Sigmoid colon (tissue), 7 donors: Measurements from ENCODE around the gene PPM1K. TPM values are rescaled to one million over a fixed set of nuclear protein-coding genes. Genes with fewer than 3 reads are reported as not detected.

Experiments used
- DNase-seq: peaks from one replicate; pipeline ENCODE4 v3.0.0-alpha.2; 2019
- H3K27ac ChIP-seq, 4 donors: fragments of 200-600 bp; sonication (generic); one replicate each; pipeline ENCODE4 v1.5.1; 2016 to 2019; ENCODE audit warnings: mild to moderate bottlenecking in 1 of 4
- H3K27me3 ChIP-seq, 3 donors: fragments of 200-600 bp; sonication (generic); one replicate each; pipeline ENCODE4 v1.5.1; 2019; ENCODE audit warnings: mild to moderate bottlenecking in 1 of 3
- H3K36me3 ChIP-seq, 4 donors: fragments of 200-600 bp; sonication (generic); one replicate each; pipeline ENCODE4 v1.5.1; 2016 to 2019
- H3K4me1 ChIP-seq, 4 donors: fragments of 200-600 bp; sonication (generic); one replicate each; pipeline ENCODE4 v1.5.1; 2017 to 2019
- H3K4me3 ChIP-seq, 4 donors: fragments of 200-600 bp; sonication (generic); one replicate each; pipeline ENCODE4 v1.5.1; 2017 to 2019; ENCODE audit warnings: mild to moderate bottlenecking in 2 of 4, moderate library complexity in 1 of 4
- H3K9me3 ChIP-seq, 4 donors: fragments of 200-600 bp in 3 of 4; sonication (generic) in 3 of 4; one replicate each; pipeline versions ENCODE4 v1.5.1 to v1.6.1; 2013 to 2019
- EP300 ChIP-seq, 4 donors: sonication (generic); formaldehyde crosslinking; IDR thresholded peaks; one replicate each; pipeline ENCODE4 v1.6.1; 2017; ENCODE audit warnings: antibody characterized with exemption in 4 of 4
- POLR2A ChIP-seq, 2 donors: fragments of 450-650 bp; IDR thresholded peaks; one replicate each; pipeline ENCODE4 v1.6.1; 2016; ENCODE audit warnings: antibody characterized with exemption in 2 of 2, mild to moderate bottlenecking in 2 of 2, moderate library complexity in 2 of 2
- POLR2AphosphoS5 ChIP-seq, 4 donors: sonication (generic); formaldehyde crosslinking; IDR thresholded peaks; one replicate each; pipeline ENCODE4 v1.6.1; 2017; ENCODE audit warnings: antibody characterized with exemption in 4 of 4
- WGBS, 2 donors: extraction: QIAGEN DNeasy Blood & Tissue Kit; methylation state at CpG; one replicate each; pipeline ENCODE4 v1.1.7; 2013; 5-methylcytosine and 5-hydroxymethylcytosine counted together
- intact Hi-C: fragments of 100-400 bp; cut with DNase I; formaldehyde crosslinking; loops from one replicate; pipeline ENCODE4 v1.15.1; 2023
- polyA plus RNA-seq, 3 donors: library from polyadenylated mRNA; stranded (reverse); fragments of 200-250 nt; gene quantifications; one replicate each; pipeline ENCODE4 v1.2.3, GENCODE V29; 2013
- total RNA-seq, 4 donors: library from RNA; depleted of rRNA; stranded (reverse); fragments of >200 nt; gene quantifications; one replicate each; pipeline ENCODE4 v1.1.0, GENCODE V29; 2016
- TF ChIP-seq, protein P1 (sequence below), 4 experiments: fragments of 450-650 bp in 3 of 4; fragments of 200-600 bp in 1 of 4; IDR thresholded peaks; one replicate each; pipeline ENCODE4 v1.5.1; 2016 to 2019; ENCODE audit warnings: antibody characterized with exemption in 4 of 4, mild to moderate bottlenecking in 3 of 4, moderate library complexity in 2 of 4
- donor health status: healthy with polysubstance abuse.
- donor health status: Bipolar disorder and iron deficiency.
- donor health status: healthy.

The PPM1K gene
- total and polyA plus RNA-seq, 7 donors, result 1.6 to 16.8 (median 14.7) TPM

DNA sequence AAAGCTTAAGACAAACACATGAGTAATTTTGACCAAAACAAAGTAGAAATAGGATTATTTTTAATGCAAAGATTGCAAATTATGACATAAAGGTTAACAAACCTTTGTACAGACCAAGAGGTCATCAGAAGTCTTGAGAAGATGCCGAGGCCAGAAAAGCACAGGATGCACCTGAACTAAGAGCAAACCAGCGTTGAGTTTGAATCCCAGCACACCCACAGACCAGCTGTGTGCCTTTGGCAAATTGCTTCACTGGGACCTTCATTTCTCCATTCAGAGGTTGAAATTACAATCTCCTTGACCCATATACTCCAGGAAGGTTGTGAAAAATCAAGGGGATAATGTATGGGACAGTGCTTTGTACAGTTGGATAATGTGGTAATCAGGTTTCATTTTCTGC lies 56.6 kb downstream of the PPM1K start:
- 68 to 87% methylated on average over 2 of the region's 2 CpGs for WGBS, 2 donors
- intact Hi-C loops, result no loop called here
- H3K4me3 ChIP-seq, result no peak overlapping the region

DNA sequence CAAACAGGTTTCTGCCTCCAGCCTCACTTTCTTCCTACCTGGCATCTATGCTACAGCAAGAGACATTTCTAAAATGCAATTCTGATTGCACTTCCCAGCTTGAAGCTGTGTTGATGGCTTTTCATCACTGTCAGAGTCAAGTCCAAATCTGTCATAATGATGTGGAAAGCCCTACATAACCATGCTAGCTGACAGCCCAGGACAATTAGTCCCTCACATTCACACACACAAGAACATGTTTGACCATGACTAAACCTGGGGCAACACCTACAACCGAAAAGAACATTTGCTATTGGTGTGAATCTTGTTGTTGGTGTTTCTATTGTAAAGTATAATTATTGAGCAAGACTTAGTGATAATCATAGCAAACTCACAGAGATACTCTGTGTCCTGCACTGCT lies 58.2 kb downstream of the PPM1K start:
- TF ChIP-seq, protein P1, sequence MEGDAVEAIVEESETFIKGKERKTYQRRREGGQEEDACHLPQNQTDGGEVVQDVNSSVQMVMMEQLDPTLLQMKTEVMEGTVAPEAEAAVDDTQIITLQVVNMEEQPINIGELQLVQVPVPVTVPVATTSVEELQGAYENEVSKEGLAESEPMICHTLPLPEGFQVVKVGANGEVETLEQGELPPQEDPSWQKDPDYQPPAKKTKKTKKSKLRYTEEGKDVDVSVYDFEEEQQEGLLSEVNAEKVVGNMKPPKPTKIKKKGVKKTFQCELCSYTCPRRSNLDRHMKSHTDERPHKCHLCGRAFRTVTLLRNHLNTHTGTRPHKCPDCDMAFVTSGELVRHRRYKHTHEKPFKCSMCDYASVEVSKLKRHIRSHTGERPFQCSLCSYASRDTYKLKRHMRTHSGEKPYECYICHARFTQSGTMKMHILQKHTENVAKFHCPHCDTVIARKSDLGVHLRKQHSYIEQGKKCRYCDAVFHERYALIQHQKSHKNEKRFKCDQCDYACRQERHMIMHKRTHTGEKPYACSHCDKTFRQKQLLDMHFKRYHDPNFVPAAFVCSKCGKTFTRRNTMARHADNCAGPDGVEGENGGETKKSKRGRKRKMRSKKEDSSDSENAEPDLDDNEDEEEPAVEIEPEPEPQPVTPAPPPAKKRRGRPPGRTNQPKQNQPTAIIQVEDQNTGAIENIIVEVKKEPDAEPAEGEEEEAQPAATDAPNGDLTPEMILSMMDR (IDR thresholded peaks at IDR 0.05), result no peak
- TF ChIP-seq EP300 (IDR thresholded peaks at IDR 0.05) (no peak), POLR2AphosphoS5 (IDR thresholded peaks at IDR 0.05) (no peak), POLR2A (IDR thresholded peaks at IDR 0.05) (no peak)
- H3K27me3 ChIP-seq, result no peaks in the 10 kb centered on the region
- 90 to 94% methylated on average over 1 of the region's 1 CpG for WGBS, 2 donors
- peaks cover 0 to 11% (median 0%) of the 10 kb centered on the region in 4 donors for H3K4me1 ChIP-seq
- no peaks in the 10 kb centered on the region for H3K36me3 ChIP-seq
- H3K4me3 ChIP-seq, result no peak overlapping the region
- intact Hi-C loops, result no loop called here
- H3K27ac ChIP-seq, result no peak overlapping the region
- no peaks in the 10 kb centered on the region for H3K9me3 ChIP-seq
- DNase-seq, result no peak

More for the DNA sequence above, 56.6 kb downstream of the PPM1K start:
- no peak for TF ChIP-seq POLR2A (IDR thresholded peaks at IDR 0.05)
- TF ChIP-seq EP300 (IDR thresholded peaks at IDR 0.05), result no peak
- TF ChIP-seq, protein P1 (IDR thresholded peaks at IDR 0.05), result no peak
- TF ChIP-seq POLR2AphosphoS5 (IDR thresholded peaks at IDR 0.05), result no peak
- Histone ChIP-seq H3K9me3 (no peaks in the 10 kb centered on the region), H3K4me1 (peaks cover 0 to 13% (median 0%) of the 10 kb centered on the region in 4 donors), H3K27ac (no peak overlapping the region), H3K36me3 (no peaks in the 10 kb centered on the region), H3K27me3 (no peaks in the 10 kb centered on the region)
- no peak for DNase-seq

- Histone ChIP-seq H3K36me3 (no peaks in the 10 kb centered on the region), H3K27ac (no peak overlapping the region), H3K4me3 (no peak overlapping the region), H3K27me3 (no peaks in the 10 kb centered on the region), H3K9me3 (no peaks in the 10 kb centered on the region), H3K4me1 (peaks cover 0 to 4% (median 0%) of the 10 kb centered on the region in 4 donors)
- WGBS, 2 donors, result 74 to 79% methylated on average over 3 of the region's 3 CpGs
- no peak for DNase-seq
- TF ChIP-seq, protein P1 (IDR thresholded peaks at IDR 0.05), result no peak
- TF ChIP-seq EP300 (IDR thresholded peaks at IDR 0.05) (no peak), POLR2A (IDR thresholded peaks at IDR 0.05) (no peak), POLR2AphosphoS5 (IDR thresholded peaks at IDR 0.05) (no peak)
- intact Hi-C loops, result no loop called here
Observed at GRCh38 chr4:88225232-88226105, 58.9 kb downstream of the PPM1K start.

DNA sequence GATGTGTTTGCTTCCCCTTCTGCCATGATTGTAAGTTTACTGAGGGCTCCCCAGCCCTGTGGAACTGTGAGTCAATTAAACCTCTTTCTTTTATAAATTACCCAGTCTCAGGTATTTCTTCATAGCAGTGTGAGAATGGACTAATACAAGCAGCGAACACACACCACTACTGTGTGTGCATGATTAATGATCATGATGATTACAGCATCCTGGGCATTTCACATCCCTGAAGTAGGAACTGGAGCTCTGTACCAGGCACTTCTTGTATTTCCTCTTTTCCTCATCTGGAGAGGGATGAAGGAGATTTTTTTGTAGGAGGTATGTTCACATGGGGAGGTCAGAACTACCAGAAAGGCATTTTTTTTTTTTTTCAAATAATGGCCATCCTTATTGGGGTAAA lies 60.8 kb downstream of the PPM1K start:
- TF ChIP-seq POLR2A (IDR thresholded peaks at IDR 0.05), result no peak
- TF ChIP-seq, protein P1 (IDR thresholded peaks at IDR 0.05), result no peak
- no peak for TF ChIP-seq POLR2AphosphoS5 (IDR thresholded peaks at IDR 0.05)
- no peak for TF ChIP-seq EP300 (IDR thresholded peaks at IDR 0.05)
- peaks cover 0 to 3% (median 0%) of the 10 kb centered on the region in 4 donors for H3K4me1 ChIP-seq
- no peak overlapping the region for H3K27ac ChIP-seq
- H3K9me3 ChIP-seq, result no peaks in the 10 kb centered on the region
- DNase-seq, result no peak
- H3K36me3 ChIP-seq, result no peaks in the 10 kb centered on the region
- no peak overlapping the region for H3K4me3 ChIP-seq
- 49 to 100% methylated on average over 1 of the region's 1 CpG for WGBS, 2 donors
- intact Hi-C loops, result no loop called here
- H3K27me3 ChIP-seq, result no peaks in the 10 kb centered on the region
